ENCODE results near the gene COX19. TPM values are rescaled to one million over a fixed set of nuclear protein-coding genes. Genes with fewer than 3 reads are reported as not detected.

COX19 gene
- total RNA-seq, 4 donors from 2014 or later, result 6.3 to 13.3 (median 9.7) TPM

GRCh38 chr7:982511-983003, 7.2 kb upstream of the COX19 start:
- no peak overlapping the region for H3K27ac ChIP-seq (replicated peaks in 1 of 4)
- WGBS, result 70% methylated on average over 7 of the region's 10 CpGs
- H3K9me3 ChIP-seq, result no peaks in the 10 kb centered on the region
- peaks cover 0 to 5% (median 0%) of the 10 kb centered on the region in 4 donors for H3K4me1 ChIP-seq
- no peak for DNase-seq (ENCODE audit: extremely low spot score)
- no peak for TF ChIP-seq POLR2AphosphoS5 (IDR thresholded peaks at IDR 0.05)
- TF ChIP-seq EP300 (IDR thresholded peaks at IDR 0.05), result no peak
- TF ChIP-seq POLR2A (IDR thresholded peaks at IDR 0.05; ENCODE audit: low read depth), result no peak
- TF ChIP-seq, protein P1, sequence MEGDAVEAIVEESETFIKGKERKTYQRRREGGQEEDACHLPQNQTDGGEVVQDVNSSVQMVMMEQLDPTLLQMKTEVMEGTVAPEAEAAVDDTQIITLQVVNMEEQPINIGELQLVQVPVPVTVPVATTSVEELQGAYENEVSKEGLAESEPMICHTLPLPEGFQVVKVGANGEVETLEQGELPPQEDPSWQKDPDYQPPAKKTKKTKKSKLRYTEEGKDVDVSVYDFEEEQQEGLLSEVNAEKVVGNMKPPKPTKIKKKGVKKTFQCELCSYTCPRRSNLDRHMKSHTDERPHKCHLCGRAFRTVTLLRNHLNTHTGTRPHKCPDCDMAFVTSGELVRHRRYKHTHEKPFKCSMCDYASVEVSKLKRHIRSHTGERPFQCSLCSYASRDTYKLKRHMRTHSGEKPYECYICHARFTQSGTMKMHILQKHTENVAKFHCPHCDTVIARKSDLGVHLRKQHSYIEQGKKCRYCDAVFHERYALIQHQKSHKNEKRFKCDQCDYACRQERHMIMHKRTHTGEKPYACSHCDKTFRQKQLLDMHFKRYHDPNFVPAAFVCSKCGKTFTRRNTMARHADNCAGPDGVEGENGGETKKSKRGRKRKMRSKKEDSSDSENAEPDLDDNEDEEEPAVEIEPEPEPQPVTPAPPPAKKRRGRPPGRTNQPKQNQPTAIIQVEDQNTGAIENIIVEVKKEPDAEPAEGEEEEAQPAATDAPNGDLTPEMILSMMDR (IDR thresholded peaks at IDR 0.05), result no peak
- no peaks in the 10 kb centered on the region for H3K36me3 ChIP-seq
- intact Hi-C loops (cut with DNase I), result no loop called here
- H3K4me3 ChIP-seq, result no peak overlapping the region
- H3K27me3 ChIP-seq, result peaks cover 0 to 57% (median 26%) of the 10 kb centered on the region in 4 donors

- no peaks in the 10 kb centered on the region for H3K9me3 ChIP-seq
- peaks cover 0 to 5% (median 0%) of the 10 kb centered on the region in 4 donors for H3K4me1 ChIP-seq
- H3K4me3 ChIP-seq, result no peak overlapping the region
- no peak for DNase-seq (ENCODE audit: extremely low spot score)
- H3K27me3 ChIP-seq, result peaks cover 0 to 51% (median 22%) of the 10 kb centered on the region in 4 donors
- no peaks in the 10 kb centered on the region for H3K36me3 ChIP-seq
- WGBS, result 93% methylated on average over 8 of the region's 19 CpGs
- H3K27ac ChIP-seq (replicated peaks in 1 of 4), result no peak overlapping the region
- TF ChIP-seq EP300 (IDR thresholded peaks at IDR 0.05), result no peak
- no peak for TF ChIP-seq POLR2A (IDR thresholded peaks at IDR 0.05; ENCODE audit: low read depth)
- TF ChIP-seq POLR2AphosphoS5 (IDR thresholded peaks at IDR 0.05), result no peak
- TF ChIP-seq, protein P1 (IDR thresholded peaks at IDR 0.05), result no peak
- intact Hi-C loops (cut with DNase I), result no loop called here
These were observed 6.6 kb upstream of the COX19 start for GRCh38 chr7:981793-982510.

DNA sequence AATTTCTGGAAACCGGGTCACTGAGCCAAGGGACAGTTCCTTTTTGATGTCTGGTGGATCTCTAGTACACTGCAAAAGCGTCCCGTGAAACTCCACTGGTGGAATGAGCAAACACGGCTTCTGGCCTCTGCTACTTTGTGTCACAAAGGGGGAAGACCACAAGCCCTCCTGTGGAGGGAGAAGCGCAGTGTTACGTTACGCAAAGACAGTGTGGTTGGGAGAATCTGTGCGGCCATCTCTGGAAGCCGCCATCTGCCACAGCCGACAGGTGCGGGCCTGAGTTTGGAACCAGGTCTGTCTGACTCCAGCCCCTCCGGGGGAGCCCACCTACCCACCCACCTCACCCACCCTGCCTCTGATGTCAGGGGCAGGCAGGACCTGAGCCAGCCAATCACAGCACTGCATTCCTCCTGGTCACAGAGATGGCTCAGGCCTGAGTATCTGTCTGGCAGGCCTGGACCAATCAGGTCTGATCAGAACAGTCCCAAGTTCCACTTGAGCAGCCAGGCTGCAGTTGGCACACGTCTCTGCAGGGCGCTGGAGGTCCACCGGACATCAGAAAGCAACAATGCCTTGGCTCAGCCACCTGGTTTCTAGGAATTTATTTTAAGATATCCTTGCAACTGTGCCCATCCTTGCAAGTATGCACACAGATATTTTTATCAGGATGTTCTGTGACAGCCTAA, 4.7 kb upstream of the COX19 start:
- intact Hi-C loops (cut with DNase I), result no loop called here
- no peaks in the 10 kb centered on the region for H3K9me3 ChIP-seq
- no peaks in the 10 kb centered on the region for H3K36me3 ChIP-seq
- H3K4me3 ChIP-seq, result no peak overlapping the region
- WGBS, result 86% methylated on average over 10 of the region's 15 CpGs
- peaks cover 0 to 32% (median 21%) of the 10 kb centered on the region in 4 donors for H3K27me3 ChIP-seq
- no peak overlapping the region for H3K27ac ChIP-seq (replicated peaks in 1 of 4)
- no peak for TF ChIP-seq POLR2A (IDR thresholded peaks at IDR 0.05; ENCODE audit: low read depth)
- no peak for DNase-seq (ENCODE audit: extremely low spot score)
- H3K4me1 ChIP-seq, result peaks cover 5 to 12% (median 10%) of the 10 kb centered on the region in 4 donors

DNA sequence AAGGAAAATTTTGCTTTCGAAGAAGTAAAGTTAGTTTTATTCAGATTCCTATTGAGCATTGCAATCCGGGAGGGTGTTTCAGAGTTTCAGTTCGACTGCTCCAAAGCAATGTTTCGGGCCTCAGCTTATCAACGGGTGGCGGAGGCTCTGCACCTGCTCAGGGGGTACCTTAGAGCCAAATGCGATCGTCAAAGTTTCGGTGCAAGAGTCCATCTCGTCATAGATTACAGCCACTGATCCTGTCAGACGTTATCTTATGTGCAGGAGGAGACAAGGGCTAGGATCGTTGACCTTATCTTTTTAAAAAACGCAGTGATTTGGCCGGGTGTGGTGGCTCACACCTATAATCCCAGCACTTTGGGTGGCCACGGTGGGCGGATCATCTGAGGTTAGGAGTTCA, 3.8 kb upstream of the COX19 start:
- Histone ChIP-seq H3K9me3 (no peaks in the 10 kb centered on the region), H3K4me3 (no peak overlapping the region), H3K36me3 (no peaks in the 10 kb centered on the region), H3K27ac (replicated peaks in 1 of 4) (no peak overlapping the region), H3K4me1 (peaks cover 7 to 20% (median 18%) of the 10 kb centered on the region in 4 donors), H3K27me3 (peaks cover 0 to 23% (median 14%) of the 10 kb centered on the region in 4 donors)
- DNase-seq (ENCODE audit: extremely low spot score), result no peak
- intact Hi-C loops (cut with DNase I), result no loop called here
- WGBS, result 87% methylated on average over 16 of the region's 16 CpGs
- TF ChIP-seq POLR2AphosphoS5 (IDR thresholded peaks at IDR 0.05), result no peak
- TF ChIP-seq, protein P1 (IDR thresholded peaks at IDR 0.05), result no peak
- no peak for TF ChIP-seq POLR2A (IDR thresholded peaks at IDR 0.05; ENCODE audit: low read depth)
- TF ChIP-seq EP300 (IDR thresholded peaks at IDR 0.05), result no peak

GRCh38 chr7:978416-979091, 3.2 kb upstream of the COX19 start:
- 91% methylated on average over 23 of the region's 24 CpGs for WGBS
- H3K27me3 ChIP-seq, result peaks cover 0 to 17% (median 8%) of the 10 kb centered on the region in 4 donors
- H3K27ac ChIP-seq (replicated peaks in 1 of 4), result no peak overlapping the region
- no peak overlapping the region for H3K4me3 ChIP-seq
- intact Hi-C loops (cut with DNase I), result no loop called here
- no peak for TF ChIP-seq POLR2A (IDR thresholded peaks at IDR 0.05; ENCODE audit: low read depth)
- TF ChIP-seq EP300 (IDR thresholded peaks at IDR 0.05), result no peak
- TF ChIP-seq POLR2AphosphoS5 (IDR thresholded peaks at IDR 0.05), result no peak
- TF ChIP-seq, protein P1 (IDR thresholded peaks at IDR 0.05), result no peak
- H3K4me1 ChIP-seq, result peaks cover 13 to 26% (median 24%) of the 10 kb centered on the region in 4 donors
- DNase-seq (ENCODE audit: extremely low spot score), result no peak
- H3K36me3 ChIP-seq, result peaks cover 0 to under 1% (median under 1%) of the 10 kb centered on the region in 4 donors
- no peaks in the 10 kb centered on the region for H3K9me3 ChIP-seq
